NCI-H1048 (cell line): Measurements from ENCODE around the gene CDC20.
"Not testable (repeated sequence)": the region's sequence is repeated elsewhere in the genome, so short reads cannot be mapped to it uniquely, and the experiment has no call there.

Source experiments
- DNase-seq: peaks from one replicate; lab custom pipeline; 2025; lab: John Stamatoyannopoulos, UW

Gene CDC20

DNA sequence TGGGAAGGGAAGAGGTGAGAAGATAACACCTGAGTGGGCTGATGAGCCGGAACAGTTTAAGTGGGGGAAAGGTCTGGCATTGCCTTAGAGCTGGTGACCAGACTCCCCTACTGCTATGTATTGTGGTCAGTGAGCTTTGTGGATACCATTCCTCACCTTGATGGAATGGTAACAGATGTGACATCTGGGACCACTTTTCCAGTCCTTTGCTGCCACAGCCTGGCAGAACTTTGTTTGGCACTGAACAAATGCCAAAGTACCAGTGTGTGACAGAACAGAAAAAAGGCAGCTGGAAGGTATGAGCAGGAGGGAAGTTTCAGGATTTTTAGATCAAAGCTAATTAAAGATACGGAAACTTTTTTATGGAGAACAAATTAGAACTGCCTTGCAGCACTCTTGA is 24.7 kb downstream of the CDC20 start:
- DNase-seq: no peak

DNA sequence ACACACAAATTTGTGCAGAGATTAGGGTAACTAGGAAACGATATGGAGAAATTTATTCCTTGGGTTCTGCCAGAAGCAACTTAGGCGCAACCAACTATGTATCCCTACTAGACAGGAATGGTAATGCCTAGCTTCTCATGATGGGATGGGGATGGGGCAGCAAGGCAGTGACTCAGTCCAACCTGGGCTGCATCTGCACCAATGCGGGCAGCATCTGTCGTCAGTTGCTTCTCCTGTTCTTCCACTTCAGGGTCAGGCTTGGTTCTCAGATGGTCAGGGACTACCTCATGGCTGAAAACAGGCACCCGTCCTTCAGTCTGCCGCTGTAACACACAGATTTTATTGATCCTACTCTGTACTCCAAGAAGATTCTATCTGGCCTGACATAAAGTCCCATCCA is 27.9 kb downstream of the CDC20 start:
- DNase-seq: no peak

DNA sequence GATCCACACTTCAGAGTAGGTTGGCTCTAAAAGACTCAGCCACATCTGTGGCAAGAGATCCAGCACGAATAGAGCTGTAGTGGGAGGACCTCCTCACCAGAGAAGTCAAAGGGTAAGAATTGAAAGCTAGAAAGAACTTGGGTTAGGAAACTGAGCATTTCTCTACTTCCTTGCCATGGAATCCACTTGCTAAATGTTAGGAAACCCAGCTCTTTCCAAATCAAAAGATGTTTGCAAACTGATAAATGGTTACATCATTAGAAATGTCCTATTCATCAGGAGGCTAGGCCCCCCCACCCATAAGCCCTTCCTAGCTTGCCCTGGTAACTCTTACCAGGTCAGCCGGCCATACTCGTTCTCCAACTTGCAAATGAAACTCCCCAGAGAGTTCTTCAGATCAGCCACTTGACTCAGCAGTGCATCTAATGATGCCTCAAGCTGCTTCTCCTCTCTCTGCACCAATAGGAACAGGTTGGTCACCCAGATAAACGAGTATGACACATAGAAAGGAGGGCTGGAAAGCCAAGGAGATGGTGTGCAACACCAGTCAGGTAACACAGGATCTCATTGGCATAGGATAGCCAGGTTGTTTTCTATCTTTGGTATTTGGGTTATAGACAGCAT is 29.3 kb downstream of the CDC20 start:
- DNase-seq: no peak

DNA sequence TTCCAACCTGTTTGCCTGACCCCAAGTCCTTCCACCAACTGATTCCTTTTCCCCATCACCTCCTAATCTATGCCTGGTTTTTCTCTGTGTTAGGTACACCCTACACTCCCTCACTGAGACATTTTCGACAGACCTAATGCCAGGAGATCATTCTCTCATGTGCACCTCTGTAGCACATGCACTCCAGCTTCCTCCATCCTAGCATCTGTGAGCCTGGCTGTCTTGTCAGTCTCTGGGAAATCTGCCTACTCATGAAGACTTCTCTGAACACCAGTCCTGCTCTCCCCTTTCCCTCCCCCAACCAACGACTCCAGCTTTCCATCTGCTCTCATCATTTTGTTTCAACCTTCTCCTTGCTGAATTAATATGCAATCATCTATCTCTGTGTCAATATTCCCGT is 29.8 kb downstream of the CDC20 start:
- no peak for DNase-seq

DNA sequence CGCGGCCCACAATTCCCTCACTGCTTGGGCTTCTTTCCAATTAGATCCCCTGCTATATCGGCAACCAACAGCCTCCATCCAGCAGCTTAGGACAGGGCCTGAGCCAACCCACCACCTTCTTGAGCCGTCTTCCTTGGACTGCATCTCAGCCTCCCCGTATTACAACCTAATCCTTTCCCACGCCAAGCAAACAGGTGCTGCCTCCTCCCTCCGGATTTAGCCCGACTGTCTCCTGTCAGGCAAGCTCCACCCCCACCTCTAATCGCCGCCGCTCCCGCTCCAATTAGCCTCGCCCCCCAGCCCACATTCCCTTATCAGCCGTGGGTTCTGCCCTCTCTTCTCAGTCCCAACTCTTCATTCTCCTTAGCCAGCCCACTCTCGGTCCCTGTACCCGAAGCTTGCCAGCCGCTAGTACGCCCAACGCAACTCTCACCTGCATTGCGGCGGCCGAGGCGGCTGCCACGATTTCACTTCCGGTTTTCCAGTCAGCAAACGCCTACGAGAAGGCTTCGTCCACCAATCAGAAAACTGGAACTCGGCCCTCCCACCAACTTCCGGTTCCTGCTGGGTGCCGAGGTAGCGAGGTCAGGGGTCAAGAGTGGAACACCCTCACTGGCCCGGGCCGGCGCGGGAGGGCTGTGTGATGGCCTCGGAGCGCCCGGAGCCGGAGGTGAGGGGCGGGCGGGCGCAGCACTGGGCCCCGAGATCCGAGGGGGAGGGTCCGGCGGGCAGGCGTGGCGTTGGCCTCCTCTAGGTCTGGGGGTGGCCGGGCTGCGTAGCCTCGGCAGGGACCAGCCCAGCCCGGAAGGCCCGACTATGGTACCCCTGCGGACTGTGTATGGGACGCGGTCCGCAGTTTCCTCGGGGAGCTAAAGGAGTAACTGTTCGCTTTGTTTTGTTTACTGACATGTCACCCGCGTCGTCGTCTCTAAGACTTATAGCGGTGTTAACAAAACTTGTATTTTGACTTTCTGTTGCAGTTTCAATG is 30.8 kb downstream of the CDC20 start, which contains the start of the genes MED8 and SZT2:
Gene MED8, minus strand, starts transcription at position 475 of the 988 bp plus-strand sequence. Its CDS starts 36 bp downstream, at position 439.
Gene SZT2, plus strand, starts transcription at position 574 of the 988 bp plus-strand sequence. Its CDS starts 70 bp downstream, at position 644.
- DNase-seq: peak; percentile 68

DNA sequence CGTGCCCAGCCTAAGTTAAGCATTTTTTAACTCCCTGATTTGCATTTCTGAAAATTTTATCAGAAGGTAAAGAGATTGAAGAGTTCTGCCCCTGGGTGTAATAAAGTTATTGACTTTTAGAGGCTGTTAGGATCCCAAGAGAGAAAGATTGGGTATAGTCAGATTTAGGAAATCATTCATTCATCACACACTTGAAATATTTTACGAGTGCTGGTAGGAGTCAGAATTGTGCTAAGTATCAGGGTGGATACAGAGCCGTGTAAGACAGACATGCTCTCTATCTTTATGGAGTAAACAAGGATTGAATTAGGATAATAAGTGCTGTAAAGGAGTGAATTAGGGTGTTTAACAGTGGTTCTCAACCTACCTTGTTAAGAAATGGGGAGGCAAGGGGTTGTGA is 33.9 kb downstream of the CDC20 start:
- no peak for DNase-seq

DNA sequence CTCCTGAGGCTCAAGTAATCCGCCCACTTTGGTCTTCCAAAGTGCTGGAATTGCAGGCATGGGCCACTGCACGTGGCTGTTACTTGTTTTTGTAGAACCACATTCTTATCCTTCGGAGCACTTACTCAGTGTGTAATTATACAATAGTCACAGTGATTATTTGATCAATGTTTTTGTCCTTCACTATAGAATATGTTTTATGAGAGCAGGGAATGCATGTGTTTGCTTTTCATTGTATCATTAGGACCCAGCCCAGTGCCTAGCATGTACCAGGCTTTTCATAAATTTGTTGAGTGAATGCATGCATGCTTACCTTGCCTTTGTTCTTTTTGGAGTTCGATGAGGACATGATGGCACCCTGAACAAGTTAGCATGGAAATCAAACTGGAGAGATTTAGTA is 36.7 kb downstream of the CDC20 start:
- no peak for DNase-seq

DNA sequence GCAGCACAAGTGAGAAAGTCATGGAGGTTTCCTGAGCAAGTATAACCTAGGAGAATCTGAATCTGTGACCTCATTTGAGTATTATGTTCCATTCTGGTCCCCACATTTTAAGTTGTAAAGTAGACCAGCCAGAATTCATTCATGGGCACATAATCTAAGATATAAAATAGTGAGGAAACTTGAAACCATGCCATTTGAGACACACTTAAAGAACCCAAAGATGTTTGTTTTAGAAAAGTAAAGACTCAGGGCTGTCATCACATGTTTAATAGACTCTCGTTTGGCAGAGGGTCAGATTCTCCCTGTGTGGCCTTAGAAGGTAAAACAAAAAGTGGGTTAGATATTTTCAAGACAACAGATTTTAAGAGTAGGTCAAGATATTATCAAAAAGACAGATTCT is 37.3 kb downstream of the CDC20 start:
- DNase-seq: no peak

DNA sequence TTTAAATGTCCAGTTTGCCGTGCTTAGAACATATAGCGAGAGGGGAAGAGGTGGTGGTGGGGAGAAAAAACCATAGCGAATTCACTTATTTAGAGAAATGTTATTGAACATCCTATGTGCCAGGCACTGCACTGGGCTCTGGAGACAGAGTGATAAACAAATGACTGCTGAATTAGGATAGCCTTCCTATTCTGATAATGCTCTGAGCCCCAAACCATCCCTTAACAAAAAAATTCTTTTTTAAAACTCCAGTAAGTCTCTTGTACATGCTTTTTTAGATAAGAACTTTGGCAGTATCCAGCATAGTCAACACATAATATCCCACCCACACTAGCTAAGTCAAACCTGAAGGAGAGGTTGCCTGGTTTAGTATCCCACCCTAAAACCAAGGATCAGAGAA is 39.4 kb downstream of the CDC20 start:
- no peak for DNase-seq

DNA sequence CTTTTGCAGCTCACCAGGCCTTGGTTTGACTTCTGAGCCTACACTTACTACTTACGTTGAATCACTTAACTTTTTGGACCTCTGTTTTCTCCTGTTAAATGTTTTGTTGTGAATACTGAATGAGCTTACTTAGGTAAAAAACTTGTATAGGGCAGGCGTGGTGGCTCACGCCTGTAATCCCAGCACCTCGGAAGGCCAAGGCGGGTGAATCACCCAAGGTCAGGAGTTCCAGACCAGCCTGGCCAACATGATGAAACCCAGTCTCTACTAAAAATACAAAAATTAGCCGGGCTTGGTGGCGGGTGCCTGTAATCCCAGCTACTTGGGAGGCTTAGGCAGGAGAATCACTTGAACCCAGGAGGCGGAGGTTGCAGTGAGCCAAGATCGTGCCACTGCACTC is 41.7 kb downstream of the CDC20 start:
- not testable (repeated sequence) for DNase-seq

DNA sequence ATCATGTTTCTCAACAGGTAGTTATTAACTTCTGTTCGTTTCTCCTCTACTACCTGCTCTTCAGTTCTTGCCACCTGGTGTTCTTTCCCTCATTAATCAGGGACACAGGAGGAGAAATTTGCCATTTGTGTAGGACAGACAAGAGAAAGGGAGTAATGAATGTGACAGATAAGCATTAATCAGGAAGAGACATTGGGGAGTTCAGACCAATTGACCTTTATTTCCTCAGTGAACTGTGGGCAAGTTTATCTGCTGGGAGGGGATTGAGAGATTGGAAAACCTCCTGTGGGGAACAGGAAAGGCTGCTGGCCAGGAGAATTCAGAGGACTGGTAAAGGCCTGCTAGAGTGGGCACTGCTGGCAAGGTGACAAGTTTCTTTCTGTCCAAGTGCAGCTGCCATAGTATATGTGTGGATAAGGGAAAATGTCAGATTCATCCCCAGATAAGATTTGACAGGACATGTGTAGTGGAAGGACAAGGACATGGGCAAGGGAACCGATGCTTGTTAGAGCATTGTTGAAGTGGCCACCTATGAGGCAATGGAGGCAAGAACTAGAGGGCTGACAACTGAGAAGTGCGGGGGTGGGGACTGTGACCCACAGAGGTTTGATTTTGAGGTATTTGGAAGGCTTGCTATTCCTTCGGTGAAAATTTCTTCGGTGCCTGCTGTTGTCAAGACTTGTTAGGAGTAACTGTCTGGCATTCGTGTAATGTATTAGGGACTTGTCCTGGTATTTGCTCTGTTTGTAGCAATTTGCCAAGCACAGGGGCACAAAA is 43.5 kb downstream of the CDC20 start:
- no peak for DNase-seq

DNA sequence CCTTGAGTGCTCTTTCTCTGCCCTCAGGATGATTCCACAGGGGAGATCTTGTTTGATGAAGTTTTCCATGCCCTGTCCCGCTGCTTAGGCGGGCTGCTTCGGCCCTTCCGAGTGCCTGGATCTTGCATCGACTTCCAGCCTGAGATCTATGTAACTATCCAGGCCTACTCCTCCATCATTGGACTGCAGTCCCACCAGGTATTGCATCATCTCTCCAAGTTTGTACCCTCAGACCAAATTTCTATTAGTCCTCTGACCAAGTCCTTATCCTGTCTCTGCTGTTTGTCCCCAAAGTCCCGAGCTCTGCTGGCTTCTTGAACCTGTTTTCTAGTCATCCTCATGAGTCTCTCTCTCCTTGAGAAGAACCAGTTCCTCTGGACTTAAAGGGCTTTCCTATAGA is 45.6 kb downstream of the CDC20 start:
- DNase-seq: no peak

DNA sequence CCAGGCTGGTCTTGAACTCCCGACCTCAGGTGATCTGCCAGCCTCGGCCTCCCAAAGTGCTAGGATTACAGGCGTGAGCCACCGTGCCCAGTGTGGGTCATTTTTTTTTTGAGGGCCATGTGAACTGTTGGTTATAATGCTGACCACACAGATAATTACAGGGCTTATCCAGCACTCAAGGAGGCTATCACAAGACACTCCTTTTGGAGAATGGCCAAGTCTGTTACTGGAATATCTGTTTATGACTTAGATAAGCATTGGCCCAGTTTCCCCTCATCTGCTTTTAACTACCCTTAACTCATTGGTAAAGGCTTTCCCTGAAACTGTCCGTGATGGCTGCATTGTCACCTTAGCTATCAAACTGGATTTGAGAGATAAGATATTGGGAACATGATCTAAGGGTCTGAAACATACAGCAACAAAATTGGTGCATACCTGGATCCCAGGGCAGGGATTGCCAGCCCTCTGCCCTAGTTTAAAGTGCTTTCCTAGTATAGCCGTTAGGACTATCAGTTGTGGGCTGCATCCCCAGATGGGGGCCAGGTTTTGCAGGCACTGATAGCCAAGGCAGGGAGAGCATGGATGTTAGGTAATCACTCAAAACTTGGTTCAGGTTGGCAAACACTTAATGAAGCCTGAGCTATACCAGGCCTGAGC is 46.6 kb downstream of the CDC20 start:
- DNase-seq: no peak

DNA sequence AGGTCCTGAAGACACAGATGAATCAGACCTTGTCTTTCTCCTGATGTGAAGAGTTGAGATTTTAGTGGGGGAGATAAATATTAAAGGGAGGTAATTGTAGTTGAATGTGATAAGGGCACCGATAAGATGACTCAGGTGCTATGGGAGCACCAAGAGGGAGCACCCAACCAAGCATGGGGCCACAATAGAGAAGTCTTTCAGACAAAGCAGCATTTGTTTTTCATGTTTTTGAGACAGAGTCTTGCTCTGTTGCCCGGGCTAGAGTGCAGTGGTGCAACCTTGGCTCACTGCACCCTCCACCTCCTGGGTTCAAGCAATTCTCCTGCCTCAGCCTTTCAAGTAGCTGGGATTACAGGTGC is 47.1 kb downstream of the CDC20 start:
- no peak for DNase-seq

DNA sequence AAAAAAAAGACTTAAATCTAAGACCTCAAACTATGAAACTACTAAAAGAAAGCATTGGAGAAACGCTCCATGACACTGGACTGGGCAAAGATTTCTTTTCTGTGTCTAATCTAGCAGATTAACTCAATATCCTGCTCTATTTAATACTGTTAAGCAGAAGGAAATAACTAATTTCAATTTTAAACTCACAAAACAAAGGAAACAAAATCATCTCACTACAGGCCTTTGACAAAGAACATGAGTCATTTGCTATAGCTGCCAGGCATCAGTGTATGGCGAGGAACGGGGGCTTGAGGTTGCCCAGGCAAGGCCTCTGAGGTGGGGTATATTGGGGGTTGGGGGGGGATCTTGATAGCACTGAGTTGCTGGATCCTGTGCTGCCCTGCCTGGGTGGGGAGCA is 51.8 kb downstream of the CDC20 start:
- DNase-seq: no peak
